HFF-Myc (cell line): Measurements from ENCODE around the gene TBC1D22A.
"Not testable (repeated sequence)": the region's sequence is repeated elsewhere in the genome, so short reads cannot be mapped to it uniquely, and the experiment has no call there.

ENCODE experiments used
- DNase-seq: peaks from one replicate; pipeline ENCODE4 v3.0.0-alpha.2; 2011; ENCODE audit warnings: low read depth; ENCODE audit errors: extremely low read depth
- H3K4me3 ChIP-seq: replicated peaks from 2 replicates; pipeline ENCODE4 v1.5.1; 2011; ENCODE audit warnings: low read depth, mild to moderate bottlenecking, control low read depth, low read length
- CTCF ChIP-seq: IDR thresholded peaks from 2 replicates; pipeline ENCODE4 v1.5.1; 2012; ENCODE audit warnings: mild to moderate bottlenecking, low read depth, low read length, control low read depth; ENCODE audit errors: missing control alignments

The TBC1D22A gene

GRCh38 chr22:47048123-47049077 lies 285.9 kb downstream of the TBC1D22A start:
- no peak for TF ChIP-seq CTCF
- no peak for DNase-seq
- H3K4me3 ChIP-seq = no peak overlapping the region

- H3K4me3 ChIP-seq = no peak overlapping the region
- TF ChIP-seq CTCF = no peak
- DNase-seq = no peak
These were observed 286.7 kb downstream of the TBC1D22A start for GRCh38 chr22:47049078-47049624.

- not testable (repeated sequence) for H3K4me3 ChIP-seq, DNase-seq
These were observed 287.4 kb downstream of the TBC1D22A start for GRCh38 chr22:47049736-47050400.

- H3K4me3 ChIP-seq = no peak overlapping the region
- no peak for TF ChIP-seq CTCF
- no peak for DNase-seq
These were observed 288.1 kb downstream of the TBC1D22A start for GRCh38 chr22:47050401-47051051.

- DNase-seq = no peak
- TF ChIP-seq CTCF = no peak
- no peak overlapping the region for H3K4me3 ChIP-seq
These were observed 289.1 kb downstream of the TBC1D22A start for GRCh38 chr22:47051441-47052071.

- no peak for TF ChIP-seq CTCF
- no peak overlapping the region for H3K4me3 ChIP-seq
- no peak for DNase-seq
These were observed 290.0 kb downstream of the TBC1D22A start for GRCh38 chr22:47052236-47053012.
